ENCODE results near the gene CDC45.

Gene CDC45

DNA sequence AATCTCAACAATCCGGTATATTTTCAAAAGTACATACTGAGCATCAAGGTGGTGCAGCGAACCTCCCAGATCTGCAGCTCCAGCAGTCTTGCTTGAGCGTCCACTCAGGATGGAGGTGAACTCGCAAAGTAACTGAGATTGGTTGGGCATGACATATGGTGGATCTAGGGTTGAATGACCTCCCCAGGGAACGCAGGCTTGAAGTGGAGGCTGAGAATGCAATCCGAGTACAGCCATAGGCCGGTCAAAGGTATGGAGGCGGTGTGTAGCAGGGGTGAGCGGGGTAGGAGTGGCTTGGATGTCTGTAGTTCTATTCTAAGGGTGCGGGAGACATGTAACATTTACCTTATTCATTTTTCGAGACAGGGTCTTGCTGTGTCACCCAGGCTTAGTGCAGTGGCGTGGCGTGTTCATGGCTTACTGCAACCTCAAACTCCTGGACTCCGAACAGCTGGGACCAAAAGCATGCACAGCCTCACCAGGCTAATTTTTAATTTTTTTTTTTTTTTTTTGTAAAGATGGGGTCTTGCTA is 31.6 kb upstream of the CDC45 start (continued):
- TF ChIP-seq ZNF501 (tag by site-specific recombination; IDR thresholded peaks at IDR 0.05) (0 out of 2 replicates have a peak, but pooled peaks have one; percentile 52), ZEB2 (tag by site-specific recombination; IDR thresholded peaks at IDR 0.05) (peak; percentile 34; the same call in 1 of the 2 replicates), RBAK (tag by site-specific recombination; IDR thresholded peaks at IDR 0.05) (no peak), ZNF302 (tag by site-specific recombination; IDR thresholded peaks at IDR 0.05; ENCODE audit: low read depth) (no peak), ZSCAN30 (tag by site-specific recombination; IDR thresholded peaks at IDR 0.05) (no peak), FEZF1 (tag by site-specific recombination; IDR thresholded peaks at IDR 0.05) (peak; percentile 83), ZNF707 (tag by site-specific recombination; IDR thresholded peaks at IDR 0.05) (no peak), ZNF184 (tag by site-specific recombination; IDR thresholded peaks at IDR 0.05) (peak; percentile 61; the same call in 1 of the 2 replicates), ZNF354C (tag by site-specific recombination; IDR thresholded peaks at IDR 0.05; ENCODE audit: borderline replicate concordance, low read depth) (no peak), KLF10 (tag by site-specific recombination; IDR thresholded peaks at IDR 0.05) (no peak), WT1 (tag by site-specific recombination; IDR thresholded peaks at IDR 0.05) (0 out of 2 replicates have a peak, but pooled peaks have one; percentile 1), OVOL3 (tag by site-specific recombination; IDR thresholded peaks at IDR 0.05) (no peak), EGR2 (tag by site-specific recombination; IDR thresholded peaks at IDR 0.05; ENCODE audit: low read depth) (peak; percentile 74; the same call in 1 of the 2 replicates), SP7 (tag by site-specific recombination; IDR thresholded peaks at IDR 0.05) (peak; percentile 75), ZNF2 (tag by site-specific recombination; IDR thresholded peaks at IDR 0.05) (peak; percentile 64; the same call in 1 of the 2 replicates), ZNF548 (tag by site-specific recombination; IDR thresholded peaks at IDR 0.05) (no peak), ZNF596 (tag by site-specific recombination; IDR thresholded peaks at IDR 0.05) (no peak), IKZF3 (tag by site-specific recombination; IDR thresholded peaks at IDR 0.05) (no peak), REPIN1 (tag by site-specific recombination; IDR thresholded peaks at IDR 0.05; ENCODE audit: low read depth) (no peak), ZNF274 (IDR thresholded peaks at IDR 0.05; ENCODE audit: low read length) (no peak), ZNF274 (tag by site-specific recombination; IDR thresholded peaks at IDR 0.05; ENCODE audit: borderline replicate concordance) (no peak), ZNF660 (tag by site-specific recombination; IDR thresholded peaks at IDR 0.05) (0 out of 2 replicates have a peak, but pooled peaks have one; percentile 6), KLF8 (tag by site-specific recombination; IDR thresholded peaks at IDR 0.05) (no peak), ZFHX2 (tag by site-specific recombination; conservative IDR thresholded peaks at IDR 0.05) (peak; percentile 47; the same call in 1 of the 2 replicates), ZNF768 (tag by site-specific recombination; IDR thresholded peaks at IDR 0.05) (no peak), ZNF335 (tag by site-specific recombination; conservative IDR thresholded peaks at IDR 0.05) (peak; percentile 38), GFI1B (tag by site-specific recombination; IDR thresholded peaks at IDR 0.05) (0 out of 2 replicates have a peak, but pooled peaks have one; percentile 20), ZBTB17 (tag by site-specific recombination; IDR thresholded peaks at IDR 0.05) (peak; percentile 83; the same call in 1 of the 2 replicates), ZNF324 (tag by site-specific recombination; IDR thresholded peaks at IDR 0.05) (peak; percentile 8), OSR2 (tag by site-specific recombination; IDR thresholded peaks at IDR 0.05) (no peak), ZNF510 (tag by site-specific recombination; IDR thresholded peaks at IDR 0.05; ENCODE audit: insufficient replicate concordance) (no peak), ZNF221 (tag by site-specific recombination; IDR thresholded peaks at IDR 0.05; ENCODE audit: borderline replicate concordance) (no peak)
- TF ChIP-seq, protein P1, sequence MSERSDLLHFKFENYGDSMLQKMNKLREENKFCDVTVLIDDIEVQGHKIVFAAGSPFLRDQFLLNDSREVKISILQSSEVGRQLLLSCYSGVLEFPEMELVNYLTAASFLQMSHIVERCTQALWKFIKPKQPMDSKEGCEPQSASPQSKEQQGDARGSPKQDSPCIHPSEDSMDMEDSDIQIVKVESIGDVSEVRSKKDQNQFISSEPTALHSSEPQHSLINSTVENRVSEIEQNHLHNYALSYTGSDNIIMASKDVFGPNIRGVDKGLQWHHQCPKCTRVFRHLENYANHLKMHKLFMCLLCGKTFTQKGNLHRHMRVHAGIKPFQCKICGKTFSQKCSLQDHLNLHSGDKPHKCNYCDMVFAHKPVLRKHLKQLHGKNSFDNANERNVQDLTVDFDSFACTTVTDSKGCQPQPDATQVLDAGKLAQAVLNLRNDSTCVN (tag by site-specific recombination; optimal IDR thresholded peaks at IDR 0.05) = peak; percentile 46
- TF ChIP-seq, protein P2, sequence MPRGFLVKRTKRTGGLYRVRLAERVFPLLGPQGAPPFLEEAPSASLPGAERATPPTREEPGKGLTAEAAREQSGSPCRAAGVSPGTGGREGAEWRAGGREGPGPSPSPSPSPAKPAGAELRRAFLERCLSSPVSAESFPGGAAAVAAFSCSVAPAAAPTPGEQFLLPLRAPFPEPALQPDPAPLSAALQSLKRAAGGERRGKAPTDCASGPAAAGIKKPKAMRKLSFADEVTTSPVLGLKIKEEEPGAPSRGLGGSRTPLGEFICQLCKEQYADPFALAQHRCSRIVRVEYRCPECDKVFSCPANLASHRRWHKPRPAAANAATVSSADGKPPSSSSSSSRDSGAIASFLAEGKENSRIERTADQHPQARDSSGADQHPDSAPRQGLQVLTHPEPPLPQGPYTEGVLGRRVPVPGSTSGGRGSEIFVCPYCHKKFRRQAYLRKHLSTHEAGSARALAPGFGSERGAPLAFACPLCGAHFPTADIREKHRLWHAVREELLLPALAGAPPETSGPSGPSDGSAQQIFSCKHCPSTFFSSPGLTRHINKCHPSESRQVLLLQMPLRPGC (tag by site-specific recombination; IDR thresholded peaks at IDR 0.05) = no peak
- TF ChIP-seq, protein P3, sequence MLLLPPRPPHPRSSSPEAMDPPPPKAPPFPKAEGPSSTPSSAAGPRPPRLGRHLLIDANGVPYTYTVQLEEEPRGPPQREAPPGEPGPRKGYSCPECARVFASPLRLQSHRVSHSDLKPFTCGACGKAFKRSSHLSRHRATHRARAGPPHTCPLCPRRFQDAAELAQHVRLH (tag by site-specific recombination; IDR thresholded peaks at IDR 0.05) = 0 out of 2 replicates have a peak, but pooled peaks have one; percentile 42
- TF ChIP-seq, protein P4, sequence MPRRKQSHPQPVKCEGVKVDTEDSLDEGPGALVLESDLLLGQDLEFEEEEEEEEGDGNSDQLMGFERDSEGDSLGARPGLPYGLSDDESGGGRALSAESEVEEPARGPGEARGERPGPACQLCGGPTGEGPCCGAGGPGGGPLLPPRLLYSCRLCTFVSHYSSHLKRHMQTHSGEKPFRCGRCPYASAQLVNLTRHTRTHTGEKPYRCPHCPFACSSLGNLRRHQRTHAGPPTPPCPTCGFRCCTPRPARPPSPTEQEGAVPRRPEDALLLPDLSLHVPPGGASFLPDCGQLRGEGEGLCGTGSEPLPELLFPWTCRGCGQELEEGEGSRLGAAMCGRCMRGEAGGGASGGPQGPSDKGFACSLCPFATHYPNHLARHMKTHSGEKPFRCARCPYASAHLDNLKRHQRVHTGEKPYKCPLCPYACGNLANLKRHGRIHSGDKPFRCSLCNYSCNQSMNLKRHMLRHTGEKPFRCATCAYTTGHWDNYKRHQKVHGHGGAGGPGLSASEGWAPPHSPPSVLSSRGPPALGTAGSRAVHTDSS (tag by site-specific recombination; IDR thresholded peaks at IDR 0.05) = no peak
- TF ChIP-seq, protein P5, sequence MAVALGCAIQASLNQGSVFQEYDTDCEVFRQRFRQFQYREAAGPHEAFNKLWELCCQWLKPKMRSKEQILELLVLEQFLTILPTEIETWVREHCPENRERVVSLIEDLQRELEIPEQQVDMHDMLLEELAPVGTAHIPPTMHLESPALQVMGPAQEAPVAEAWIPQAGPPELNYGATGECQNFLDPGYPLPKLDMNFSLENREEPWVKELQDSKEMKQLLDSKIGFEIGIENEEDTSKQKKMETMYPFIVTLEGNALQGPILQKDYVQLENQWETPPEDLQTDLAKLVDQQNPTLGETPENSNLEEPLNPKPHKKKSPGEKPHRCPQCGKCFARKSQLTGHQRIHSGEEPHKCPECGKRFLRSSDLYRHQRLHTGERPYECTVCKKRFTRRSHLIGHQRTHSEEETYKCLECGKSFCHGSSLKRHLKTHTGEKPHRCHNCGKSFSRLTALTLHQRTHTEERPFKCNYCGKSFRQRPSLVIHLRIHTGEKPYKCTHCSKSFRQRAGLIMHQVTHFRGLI (tag by site-specific recombination; IDR thresholded peaks at IDR 0.05) = peak; percentile 92

All from HEK293 (cell line).